ENCODE results near the gene RGL2. TPM values are rescaled to one million over a fixed set of nuclear protein-coding genes. Genes with fewer than 3 reads are reported as not detected.
"Not testable (repeated sequence)": the region's sequence is repeated elsewhere in the genome, so short reads cannot be mapped to it uniquely, and the experiment has no call there.

The RGL2 gene
- total RNA-seq, 1 experiment from 2014 or later, result 48.8 TPM

DNA sequence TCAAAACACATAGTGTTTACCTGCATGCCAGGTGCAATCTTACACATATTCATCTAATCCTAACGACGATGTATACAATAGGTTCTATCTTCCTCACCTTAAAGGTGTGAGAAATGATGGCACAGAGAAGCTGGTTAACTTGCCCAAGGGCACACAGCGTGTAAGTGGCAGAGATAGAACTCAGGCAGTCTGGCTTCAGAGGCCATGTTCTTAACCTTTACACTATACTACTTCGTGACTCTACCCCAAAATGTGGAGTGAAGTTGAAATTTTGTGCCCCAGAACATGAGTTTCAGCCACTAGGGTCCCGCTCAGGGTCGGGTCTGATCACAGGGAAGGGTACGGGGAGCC, 27.6 kb downstream of the RGL2 start:
- Histone ChIP-seq H3K9me3 (ENCODE audit: low read depth, low read length, poor library complexity, severe bottlenecking) (no peaks in the 10 kb centered on the region), H3K4me3 (ENCODE audit: low read depth, low read length, poor library complexity, severe bottlenecking) (peak overlapping the region; percentile 68), H3K27me3 (replicated peaks; ENCODE audit: insufficient read depth, low read depth, low read length, poor library complexity) (no peaks in the 10 kb centered on the region), H3K4me1 (ENCODE audit: insufficient read depth, low read length, poor library complexity, severe bottlenecking) (peaks cover 31% of the 10 kb centered on the region), H3K27ac (ENCODE audit: low read depth, low read length, poor library complexity, severe bottlenecking) (peak overlapping the region; percentile 99), H3K36me3 (ENCODE audit: insufficient read depth, low read length, poor library complexity, severe bottlenecking) (peaks cover 67% of the 10 kb centered on the region)
- ChIA-PET CTCF (no interaction called here), POLR2A (ENCODE audit: low non-redundant PET) (interaction anchor here (0.8 to 1.0 kb wide), 2 partner anchors 18 to 47 kb away, joined by 3 to 4 read pairs; partner anchors contain the start of genes WDR46 and ZBTB22)
- TF ChIP-seq EZH2 (IDR thresholded peaks at IDR 0.05; ENCODE audit: borderline replicate concordance, low read depth, low read length, poor library complexity, severe bottlenecking) (no peak), CTCF (conservative IDR thresholded peaks at IDR 0.05; ENCODE audit: low read depth, low read length) (no peak)
- no peak for DNase-seq (ENCODE audit: low spot score)
- intact Hi-C loops (cut with micrococcal nuclease; ENCODE audit: unreplicated experiment), result no loop called here
- BruUV-seq (replicated peaks), result TSS peak; percentile 82

DNA sequence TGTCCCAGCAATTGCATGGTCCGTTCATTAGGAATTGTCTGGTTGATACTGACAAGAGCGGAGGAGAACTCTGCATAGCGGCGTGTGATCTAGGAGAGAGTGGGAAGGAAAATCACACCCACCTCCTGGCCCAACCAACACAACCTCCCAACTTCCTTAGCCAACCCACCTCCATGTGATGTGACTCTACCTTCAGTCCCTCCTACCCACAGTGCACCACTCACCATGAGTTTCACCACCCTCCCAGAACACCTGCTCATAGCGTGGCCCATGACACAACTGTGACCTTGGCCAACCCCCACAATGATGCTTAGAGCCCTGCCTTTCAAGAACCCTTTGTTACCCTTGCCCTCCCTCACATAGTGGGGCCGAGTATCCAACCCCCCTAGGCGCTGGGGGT, 34.7 kb downstream of the RGL2 start:
- Histone ChIP-seq H3K27me3 (replicated peaks; ENCODE audit: insufficient read depth, low read depth, low read length, poor library complexity) (no peaks in the 10 kb centered on the region), H3K9me3 (ENCODE audit: low read depth, low read length, poor library complexity, severe bottlenecking) (no peaks in the 10 kb centered on the region), H3K27ac (ENCODE audit: low read depth, low read length, poor library complexity, severe bottlenecking) (no peak overlapping the region), H3K4me1 (ENCODE audit: insufficient read depth, low read length, poor library complexity, severe bottlenecking) (no peaks in the 10 kb centered on the region), H3K36me3 (ENCODE audit: insufficient read depth, low read length, poor library complexity, severe bottlenecking) (peaks cover 50% of the 10 kb centered on the region), H3K4me3 (ENCODE audit: low read depth, low read length, poor library complexity, severe bottlenecking) (no peak overlapping the region)
- ChIA-PET POLR2A (ENCODE audit: low non-redundant PET) (no interaction called here), CTCF (no interaction called here)
- DNase-seq (ENCODE audit: low spot score), result no peak
- BruUV-seq (replicated peaks), result no TSS peak
- intact Hi-C loops (cut with micrococcal nuclease; ENCODE audit: unreplicated experiment), result no loop called here
- no peak for TF ChIP-seq CTCF (conservative IDR thresholded peaks at IDR 0.05; ENCODE audit: low read depth, low read length)
- TF ChIP-seq EZH2 (IDR thresholded peaks at IDR 0.05; ENCODE audit: borderline replicate concordance, low read depth, low read length, poor library complexity, severe bottlenecking), result no peak

DNA sequence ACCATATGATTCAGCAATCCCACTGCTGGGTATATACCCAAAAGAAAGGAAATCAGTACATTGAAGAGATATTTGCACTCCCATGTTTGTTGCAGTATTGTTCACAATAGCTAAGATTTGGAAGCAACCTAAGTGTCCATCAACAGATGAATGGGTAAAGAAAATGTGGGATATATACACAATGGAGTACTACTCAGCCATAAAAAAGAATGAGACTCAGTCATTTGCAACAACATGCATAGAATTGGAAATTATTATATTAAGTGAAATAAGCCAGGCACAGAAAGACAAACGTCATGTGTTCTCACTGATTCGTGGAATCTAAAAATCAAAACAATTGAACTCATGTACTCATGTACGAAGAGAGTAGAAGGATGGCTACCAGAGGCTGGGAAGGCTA, 36.3 kb downstream of the RGL2 start:
- H3K4me1 ChIP-seq (ENCODE audit: insufficient read depth, low read length, poor library complexity, severe bottlenecking); POLR2A ChIA-PET (ENCODE audit: low non-redundant PET); H3K4me3 ChIP-seq (ENCODE audit: low read depth, low read length, poor library complexity, severe bottlenecking); DNase-seq (ENCODE audit: low spot score); H3K27me3 ChIP-seq (replicated peaks; ENCODE audit: insufficient read depth, low read depth, low read length, poor library complexity); H3K27ac ChIP-seq (ENCODE audit: low read depth, low read length, poor library complexity, severe bottlenecking); H3K9me3 ChIP-seq (ENCODE audit: low read depth, low read length, poor library complexity, severe bottlenecking); BruUV-seq (replicated peaks); CTCF ChIA-PET; intact Hi-C loops (cut with micrococcal nuclease; ENCODE audit: unreplicated experiment): not testable (repeated sequence)
- peaks cover 39% of the 10 kb centered on the region for H3K36me3 ChIP-seq (ENCODE audit: insufficient read depth, low read length, poor library complexity, severe bottlenecking)

- intact Hi-C loops (cut with micrococcal nuclease; ENCODE audit: unreplicated experiment), result no loop called here
- POLR2A ChIA-PET (ENCODE audit: low non-redundant PET), result no interaction called here
- Histone ChIP-seq H3K4me3 (ENCODE audit: low read depth, low read length, poor library complexity, severe bottlenecking) (no peak overlapping the region), H3K9me3 (ENCODE audit: low read depth, low read length, poor library complexity, severe bottlenecking) (no peaks in the 10 kb centered on the region), H3K4me1 (ENCODE audit: insufficient read depth, low read length, poor library complexity, severe bottlenecking) (no peaks in the 10 kb centered on the region), H3K36me3 (ENCODE audit: insufficient read depth, low read length, poor library complexity, severe bottlenecking) (peaks cover 18% of the 10 kb centered on the region), H3K27ac (ENCODE audit: low read depth, low read length, poor library complexity, severe bottlenecking) (no peak overlapping the region), H3K27me3 (replicated peaks; ENCODE audit: insufficient read depth, low read depth, low read length, poor library complexity) (no peaks in the 10 kb centered on the region)
- BruUV-seq (replicated peaks), result no TSS peak
- DNase-seq (ENCODE audit: low spot score), result no peak
- CTCF ChIA-PET, result no interaction called here
- TF ChIP-seq CTCF (conservative IDR thresholded peaks at IDR 0.05; ENCODE audit: low read depth, low read length) (no peak), EZH2 (IDR thresholded peaks at IDR 0.05; ENCODE audit: borderline replicate concordance, low read depth, low read length, poor library complexity, severe bottlenecking) (no peak)
These were observed 39.7 kb downstream of the RGL2 start for GRCh38 chr6:33259032-33259431.
